ENCODE data around the gene ARRDC4. TPM values are rescaled to one million over a fixed set of nuclear protein-coding genes. Genes with fewer than 3 reads are reported as not detected.

ARRDC4 gene
- total and polyA plus RNA-seq, 2 of the 8 experiments (the other 6 are each of a cell fraction or from before 2014, with no cell fraction given) = 3.5 to 3.8 TPM

- no peak overlapping the region for H2BK12ac ChIP-seq (ENCODE audit: low read depth, low read length)
- no peak overlapping the region for H2BK20ac ChIP-seq (ENCODE audit: low read length)
- H2BK15ac ChIP-seq (ENCODE audit: low read length) = no peak overlapping the region
- H3K9me3 ChIP-seq (ENCODE audit: insufficient read depth in 2 of 2, low read depth in 1 of 2, low read length in 1 of 2) = no peaks in the 10 kb centered on the region
- 0 out of 2 replicates have a peak overlapping the region, but pooled peaks have one; percentile 16 for H3K18ac ChIP-seq (ENCODE audit: extremely low read depth, low read length)
- H3K79me1 ChIP-seq (ENCODE audit: low read depth, low read length) = no peaks in the 10 kb centered on the region
- peak; percentile 13 to 78 for DNase-seq (ENCODE audit: low read depth in 1 of 2, low spot score in 2 of 2)
- H3K79me2 ChIP-seq (ENCODE audit: control insufficient read depth in 1 of 2, insufficient read depth in 2 of 2, low read length in 2 of 2) = no peaks in the 10 kb centered on the region; a peak in 1 of 4 replicates
- no peak overlapping the region for H3K23ac ChIP-seq (ENCODE audit: insufficient read length)
- H3K4me1 ChIP-seq (replicated peaks in 1 of 4; ENCODE audit: control insufficient read depth in 3 of 4, insufficient read depth in 4 of 4, low read length in 3 of 4) = no peaks in the 10 kb centered on the region; a peak in 1 of 7 replicates
- 10% methylated on average over 33 of the region's 48 CpGs; no CpG with 5 or more reads in 1 of the 2 experiments for WGBS, 2 experiments (ENCODE audit: extremely low coverage in 1 of 2, insufficient coverage in 1 of 2, insufficient read length in 1 of 2, insufficient replicate concordance in 2 of 2, low coverage in 1 of 2, low lambda C conversion rate in 2 of 2, missing lambda C conversion rate in 1 of 2)
- H3K27me3 ChIP-seq (replicated peaks in 1 of 4; ENCODE audit: control insufficient read depth in 3 of 4, extremely low read depth in 1 of 4, insufficient read depth in 3 of 4, low read length in 3 of 4) = peaks cover 0 to 3% (median 1%) of the 10 kb centered on the region in 4 experiments; a peak in 4 of 7 replicates
- H2BK5ac ChIP-seq (ENCODE audit: low read depth, low read length) = no peak overlapping the region
- H2AK5ac ChIP-seq (ENCODE audit: low read depth, low read length) = peak overlapping the region; percentile 70; the same call in 1 of the 2 replicates
- CTCF ChIA-PET (ENCODE audit: partially characterized antibody) = no interaction called here
- 0 out of 2 replicates have a peak overlapping the region, but pooled peaks have one; percentile 78 for H4K8ac ChIP-seq (ENCODE audit: extremely low read depth, insufficient read depth, low read length)
- no peaks in the 10 kb centered on the region for H4K20me1 ChIP-seq (replicated peaks in 1 of 2; ENCODE audit: control insufficient read depth in 1 of 2, insufficient read depth in 2 of 2, low read length in 2 of 2)
- no peak overlapping the region for H3K27ac ChIP-seq (ENCODE audit: low read depth, low read length)
- no peak overlapping the region for H3K56ac ChIP-seq (replicated peaks; ENCODE audit: insufficient read length, low read depth, low read length)
- no peak overlapping the region for H3K14ac ChIP-seq (ENCODE audit: insufficient read length)
- H3K4ac ChIP-seq (replicated peaks; ENCODE audit: insufficient read length, low read depth, low read length) = no peak overlapping the region
- H3K4me2 ChIP-seq (ENCODE audit: insufficient read depth in 1 of 2, low read depth in 2 of 2, low read length in 2 of 2) = peak overlapping the region; percentile 78 to 85
- FAIRE-seq = no peak
- peaks cover 0 to 8% (median 0%) of the 10 kb centered on the region in 4 experiments; a peak in 3 of 8 replicates for H3K36me3 ChIP-seq (ENCODE audit: control insufficient read depth in 2 of 4, insufficient read depth in 4 of 4, low read length in 3 of 4)
- POLR2A ChIA-PET (ENCODE audit: partially characterized antibody) = no interaction called here
- no peak overlapping the region for H4K5ac ChIP-seq (ENCODE audit: insufficient read length, low read depth, low read length)
- peak overlapping the region; percentile 98 for H2AFZ ChIP-seq (ENCODE audit: low read length)
- H3K23me2 ChIP-seq (ENCODE audit: low read depth, low read length) = peaks cover 9% of the 10 kb centered on the region; the same call in 1 of the 2 replicates
- no peak overlapping the region for H4K91ac ChIP-seq (replicated peaks; ENCODE audit: insufficient read length, low read length)
- H3K4me3 ChIP-seq (ENCODE audit: extremely low read depth in 1 of 4, insufficient read depth in 2 of 4, low read depth in 3 of 4, low read length in 4 of 4) = peak overlapping the region; percentile 67 to 92 (median 80)
- peak overlapping the region in 3 of 4 experiments; percentile 8 to 45 (median 31); a peak in 3 of 7 replicates for H3K9ac ChIP-seq (replicated peaks in 1 of 4; ENCODE audit: extremely low read depth in 1 of 4, low read depth in 3 of 4, low read length in 3 of 4)
- H2BK120ac ChIP-seq (replicated peaks; ENCODE audit: low read depth, low read length) = no peak overlapping the region
- TF ChIP-seq RNF2 (IDR thresholded peaks at IDR 0.05; ENCODE audit: borderline replicate concordance, low read depth, low read length, missing control alignments, poor library complexity, severe bottlenecking) = no peak
- TF ChIP-seq, protein P1, sequence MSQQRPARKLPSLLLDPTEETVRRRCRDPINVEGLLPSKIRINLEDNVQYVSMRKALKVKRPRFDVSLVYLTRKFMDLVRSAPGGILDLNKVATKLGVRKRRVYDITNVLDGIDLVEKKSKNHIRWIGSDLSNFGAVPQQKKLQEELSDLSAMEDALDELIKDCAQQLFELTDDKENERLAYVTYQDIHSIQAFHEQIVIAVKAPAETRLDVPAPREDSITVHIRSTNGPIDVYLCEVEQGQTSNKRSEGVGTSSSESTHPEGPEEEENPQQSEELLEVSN (IDR thresholded peaks at IDR 0.05) = no peak
- no peak for TF ChIP-seq KDM5A (IDR thresholded peaks at IDR 0.05; ENCODE audit: low read length)
- TF ChIP-seq KDM4A (IDR thresholded peaks at IDR 0.05; ENCODE audit: low read depth, low read length, severe bottlenecking) = peak; percentile 78
- no peak for TF ChIP-seq NANOG (IDR thresholded peaks at IDR 0.05; ENCODE audit: insufficient read depth, low read depth, low read length, poor library complexity, severe bottlenecking)
- TF ChIP-seq RXRA (IDR thresholded peaks at IDR 0.05; ENCODE audit: insufficient read depth, low read depth, low read length) = no peak
- TF ChIP-seq EGR1 (IDR thresholded peaks at IDR 0.05; ENCODE audit: borderline replicate concordance, low read depth, low read length) = no peak
- TF ChIP-seq HDAC6 (IDR thresholded peaks at IDR 0.05; ENCODE audit: low read depth, low read length) = no peak
- TF ChIP-seq CHD2 (IDR thresholded peaks at IDR 0.05; ENCODE audit: low read length) = no peak
- TF ChIP-seq ZNF274 (IDR thresholded peaks at IDR 0.05; ENCODE audit: borderline replicate concordance, extremely low read depth, low read length) = no peak
Observed at GRCh38 chr15:97961067-97961954, 808 bp downstream of the ARRDC4 start.

All from H1 (cell line).